Panc1 (cell line): Measurements from ENCODE around the gene POLR2A. TPM values are rescaled to one million over a fixed set of nuclear protein-coding genes. Genes with fewer than 3 reads are reported as not detected.

Experiments
- ATAC-seq: fragments of 200-7000 bp; cut with Tn5 transposase; 2 replicates; pipeline ENCODE4 v1.9.1; 2020; ENCODE audit warnings: mild to moderate bottlenecking, moderate library complexity
- BruUV-seq: library from RNA; stranded (reverse); fragments of 400-500 nt; replicated peaks from 2 replicates; lab custom pipeline; 2021; lab: Mats Ljungman, UMichigan
- CTCF ChIA-PET: fragments of 300-600 bp; sonication (Branson Sonifier 250); formaldehyde crosslinking; loops from one replicate; lab custom pipeline; 2022; ENCODE audit warnings: antibody characterized with exemption; lab: Charles Lee
- POLR2A ChIA-PET: fragments of 300-600 bp; sonication (Branson Sonifier 250); formaldehyde crosslinking; loops from one replicate; lab custom pipeline; 2022; ENCODE audit warnings: antibody characterized with exemption; lab: Charles Lee
- DNase-seq: peaks from one replicate; pipeline ENCODE4 v3.0.0-alpha.2; 2010; ENCODE audit warnings: low read depth, low spot score
- H3K27ac ChIP-seq: 2 replicates; pipeline ENCODE4 v1.5.1; 2011; ENCODE audit warnings: mild to moderate bottlenecking, low read length, inconsistent platforms
- H3K27me3 ChIP-seq: fragments of 200-500 bp; sonication (Bioruptor generic); 2 replicates; pipeline ENCODE4 v1.6.0; 2014; ENCODE audit warnings: low read length, inconsistent platforms; ENCODE audit not compliant: control insufficient read depth, insufficient read depth
- H3K36me3 ChIP-seq: fragments of 200-500 bp; sonication (Bioruptor generic); 2 replicates; pipeline ENCODE4 v1.5.1; 2014; ENCODE audit warnings: inconsistent platforms, mild to moderate bottlenecking, low read length, moderate library complexity; ENCODE audit not compliant: control insufficient read depth, insufficient read depth
- H3K4me1 ChIP-seq: 2 replicates; pipeline ENCODE4 v1.5.1; 2011; ENCODE audit warnings: inconsistent platforms, mild to moderate bottlenecking, low read length, moderate library complexity; ENCODE audit not compliant: control insufficient read depth, insufficient read depth
- H3K4me3 ChIP-seq, 2 experiments: 2 replicates each; pipeline ENCODE4 v1.5.1; 2011 to 2012; ENCODE audit warnings: low read depth in 2 of 2, low read length in 2 of 2, mild to moderate bottlenecking in 2 of 2, inconsistent platforms in 1 of 2, moderate library complexity in 1 of 2
- H3K9me3 ChIP-seq: fragments of 200-500 bp; sonication (Bioruptor generic); 2 replicates; pipeline ENCODE4 v1.5.1; 2014; ENCODE audit warnings: low read depth, mild to moderate bottlenecking, inconsistent platforms, low read length, moderate library complexity; ENCODE audit not compliant: control insufficient read depth, insufficient read depth
- CTCF ChIP-seq: fragments of 450-650 bp; IDR thresholded peaks from 2 replicates; pipeline ENCODE4 v1.5.1; 2017; ENCODE audit warnings: mild to moderate bottlenecking
- POLR2AphosphoS5 ChIP-seq: IDR thresholded peaks from 2 replicates; pipeline ENCODE4 v1.6.1; 2012; ENCODE audit warnings: mild to moderate bottlenecking, low read depth, low read length, moderate library complexity
- REST ChIP-seq, 2 experiments: IDR thresholded peaks; 2 replicates each; pipeline ENCODE4 v1.6.1; 2011 to 2012; ENCODE audit warnings: low read depth in 2 of 2, control low read depth in 1 of 2, low read length in 1 of 2, mild to moderate bottlenecking in 1 of 2, moderate library complexity in 1 of 2; ENCODE audit not compliant: insufficient read depth in 1 of 2
- SIN3A ChIP-seq: IDR thresholded peaks from 2 replicates; pipeline ENCODE4 v1.6.1; 2012; ENCODE audit warnings: low read depth, mild to moderate bottlenecking, low read length, moderate library complexity, borderline replicate concordance; ENCODE audit not compliant: insufficient read depth
- TCF7L2 ChIP-seq: IDR thresholded peaks from 2 replicates; pipeline ENCODE4 v1.6.1; 2011; ENCODE audit warnings: mild to moderate bottlenecking, low read depth, low read length, inconsistent platforms
- in situ Hi-C: cut with HindIII; loops from 2 replicates; pipeline ENCODE4 v1.10.0; 2016; ENCODE audit warnings: low sequenced_read_pairs, low pct_unique_long_range_greater_than_20kb
- intact Hi-C: fragments of 100-400 bp; cut with micrococcal nuclease; formaldehyde crosslinking; loops from one replicate; pipeline ENCODE4 v1.10.0; 2022; ENCODE audit not compliant: unreplicated experiment
- total RNA-seq: library from RNA; stranded (reverse); gene quantifications from one replicate; pipeline ENCODE4 v1.2.1, GENCODE V29; 2021; ENCODE audit not compliant: unreplicated experiment

Gene POLR2A
- total RNA-seq, 1 experiment from 2014 or later: 181 TPM

GRCh38 chr17:7528842-7529241, 44.7 kb downstream of the POLR2A start:
- H3K27ac ChIP-seq: no peak overlapping the region
- no peaks in the 10 kb centered on the region for H3K27me3 ChIP-seq
- POLR2A ChIA-PET: no interaction called here
- DNase-seq: no peak
- in situ Hi-C loops: no loop called here
- no peaks in the 10 kb centered on the region for H3K9me3 ChIP-seq
- TF ChIP-seq REST (IDR thresholded peaks at IDR 0.05; ENCODE audit: insufficient read depth in 1 of 2, low read depth in 2 of 2, low read length in 1 of 2): no peak
- TF ChIP-seq SIN3A: no peak
- TF ChIP-seq TCF7L2: no peak
- no peak for TF ChIP-seq CTCF
- no peak for TF ChIP-seq POLR2AphosphoS5
- no peaks in the 10 kb centered on the region for H3K4me1 ChIP-seq
- H3K36me3 ChIP-seq: no peaks in the 10 kb centered on the region
- BruUV-seq: no TSS peak
- intact Hi-C loops: no loop called here
- H3K4me3 ChIP-seq: no peak overlapping the region
- CTCF ChIA-PET: no interaction called here
- ATAC-seq: no peak

GRCh38 chr17:7530023-7530900, 46.1 kb downstream of the POLR2A start:
- ATAC-seq: no peak
- POLR2A ChIA-PET: no interaction called here
- in situ Hi-C loops: no loop called here

More at GRCh38 chr17:7530023-7530900, 46.1 kb downstream of the POLR2A start:
- Histone ChIP-seq H3K4me1 (no peaks in the 10 kb centered on the region), H3K9me3 (no peaks in the 10 kb centered on the region), H3K4me3 (no peak overlapping the region), H3K36me3 (no peaks in the 10 kb centered on the region), H3K27ac (no peak overlapping the region), H3K27me3 (no peaks in the 10 kb centered on the region)
- BruUV-seq: no TSS peak
- intact Hi-C loops: no loop called here
- TF ChIP-seq REST (IDR thresholded peaks at IDR 0.05; ENCODE audit: insufficient read depth in 1 of 2, low read depth in 2 of 2, low read length in 1 of 2): no peak
- CTCF ChIA-PET: no interaction called here
- DNase-seq: no peak
